ENCODE data around the gene DNAAF2. TPM values are rescaled to one million over a fixed set of nuclear protein-coding genes. Genes with fewer than 3 reads are reported as not detected.

DNAAF2 gene
- total and polyA plus RNA-seq, 2 of the 8 experiments (the other 6 are each of a cell fraction or from before 2014, with no cell fraction given) = 12.2 to 30.0 TPM

DNA sequence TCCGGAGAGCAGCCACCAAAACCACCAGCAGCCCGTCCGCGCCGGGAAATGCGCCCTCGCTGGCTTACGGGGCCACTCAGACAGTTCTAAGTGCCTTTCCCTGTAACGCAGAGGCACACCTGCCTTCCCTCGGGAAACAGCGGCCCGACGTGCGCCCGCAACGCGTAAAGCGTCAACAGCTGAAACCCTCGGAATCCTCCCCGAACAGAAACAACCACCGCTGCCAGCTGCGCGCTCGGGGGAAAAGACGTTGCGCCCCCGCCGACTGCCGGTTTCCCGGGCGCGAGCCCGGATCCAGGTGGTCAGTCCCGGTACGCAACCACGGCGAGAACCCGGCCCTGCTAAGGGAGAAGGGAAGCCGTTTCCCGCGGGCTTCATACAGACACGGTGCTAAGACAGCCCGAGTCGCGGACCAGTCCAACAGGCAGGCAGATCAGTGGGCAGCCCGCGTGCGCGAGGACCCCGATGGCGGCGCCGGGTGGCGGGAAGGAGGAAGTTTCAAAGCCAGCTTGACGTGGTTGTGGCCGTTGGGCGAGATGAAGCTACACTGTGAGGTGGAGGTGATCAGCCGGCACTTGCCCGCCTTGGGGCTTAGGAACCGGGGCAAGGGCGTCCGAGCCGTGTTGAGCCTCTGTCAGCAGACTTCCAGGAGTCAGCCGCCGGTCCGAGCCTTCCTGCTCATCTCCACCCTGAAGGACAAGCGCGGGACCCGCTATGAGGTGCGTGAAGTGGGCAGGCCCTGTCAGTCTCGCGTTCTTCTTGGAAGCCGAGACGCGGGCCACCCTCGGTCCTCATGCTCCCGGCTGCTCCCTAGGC is 36.4 kb downstream of the DNAAF2 start, which contains the start of gene LRR1 (continued):
- TF ChIP-seq E2F6 (IDR thresholded peaks at IDR 0.05) (peak; percentile 90), SIX5 (IDR thresholded peaks at IDR 0.05; ENCODE audit: low read depth, low read length) (no peak), CHD7 (IDR thresholded peaks at IDR 0.05; ENCODE audit: insufficient replicate concordance, low read length) (no peak), TCF12 (IDR thresholded peaks at IDR 0.05; ENCODE audit: low read depth, low read length) (0 out of 2 replicates have a peak, but pooled peaks have one; percentile 24), MAX (IDR thresholded peaks at IDR 0.05) (no peak), SRF (IDR thresholded peaks at IDR 0.05; ENCODE audit: low read depth, low read length) (no peak), RAD21 (IDR thresholded peaks at IDR 0.05 in 1 of 2, conservative IDR thresholded peaks at IDR 0.05 in 1 of 2; ENCODE audit: low read depth in 2 of 2, low read length in 2 of 2) (no peak), PHF8 (conservative IDR thresholded peaks at IDR 0.05; ENCODE audit: low read depth, low read length) (peak; percentile 89)

All from H1 (cell line).